ENCODE data around the gene CEP72.

DNA sequence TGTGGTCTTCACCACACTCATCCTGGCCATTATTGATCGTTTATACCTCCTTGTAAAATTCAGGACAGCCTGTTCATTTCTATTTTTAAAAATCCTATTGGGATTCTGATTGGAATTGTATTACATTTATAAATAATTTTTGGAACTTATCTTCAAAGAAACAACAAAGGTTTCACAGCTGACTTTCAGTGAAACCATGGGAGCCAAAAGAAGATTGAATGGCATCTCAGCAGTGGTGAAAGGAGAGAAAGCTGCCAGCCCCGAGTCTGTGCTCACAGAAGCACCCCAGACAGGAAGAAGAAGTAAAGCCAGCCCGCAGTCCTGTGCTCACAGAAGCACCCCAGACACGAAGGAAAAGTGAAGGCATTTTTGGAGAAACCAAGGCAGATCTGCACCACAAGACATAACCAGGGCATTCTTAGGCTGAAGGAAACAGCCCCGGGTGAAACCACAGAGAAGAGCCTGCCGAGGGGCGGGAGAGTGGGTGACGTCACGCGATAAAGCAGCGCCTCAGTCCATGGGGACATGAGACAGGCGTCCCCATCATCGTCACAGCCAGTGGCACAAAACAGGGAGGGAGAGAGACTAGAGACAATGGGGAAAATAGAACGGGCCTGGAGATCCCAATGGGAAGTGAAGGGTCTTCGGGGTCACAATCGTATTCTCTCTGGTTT is 45.4 kb upstream of the CEP72 start:
- TF ChIP-seq, protein P1, sequence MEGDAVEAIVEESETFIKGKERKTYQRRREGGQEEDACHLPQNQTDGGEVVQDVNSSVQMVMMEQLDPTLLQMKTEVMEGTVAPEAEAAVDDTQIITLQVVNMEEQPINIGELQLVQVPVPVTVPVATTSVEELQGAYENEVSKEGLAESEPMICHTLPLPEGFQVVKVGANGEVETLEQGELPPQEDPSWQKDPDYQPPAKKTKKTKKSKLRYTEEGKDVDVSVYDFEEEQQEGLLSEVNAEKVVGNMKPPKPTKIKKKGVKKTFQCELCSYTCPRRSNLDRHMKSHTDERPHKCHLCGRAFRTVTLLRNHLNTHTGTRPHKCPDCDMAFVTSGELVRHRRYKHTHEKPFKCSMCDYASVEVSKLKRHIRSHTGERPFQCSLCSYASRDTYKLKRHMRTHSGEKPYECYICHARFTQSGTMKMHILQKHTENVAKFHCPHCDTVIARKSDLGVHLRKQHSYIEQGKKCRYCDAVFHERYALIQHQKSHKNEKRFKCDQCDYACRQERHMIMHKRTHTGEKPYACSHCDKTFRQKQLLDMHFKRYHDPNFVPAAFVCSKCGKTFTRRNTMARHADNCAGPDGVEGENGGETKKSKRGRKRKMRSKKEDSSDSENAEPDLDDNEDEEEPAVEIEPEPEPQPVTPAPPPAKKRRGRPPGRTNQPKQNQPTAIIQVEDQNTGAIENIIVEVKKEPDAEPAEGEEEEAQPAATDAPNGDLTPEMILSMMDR (optimal IDR thresholded peaks at IDR 0.05 in 1 of 3, IDR thresholded peaks at IDR 0.05 in 1 of 3, conservative IDR thresholded peaks at IDR 0.05 in 1 of 3; ENCODE audit: extremely low read depth in 1 of 3, insufficient read depth in 2 of 3, low read length in 3 of 3): no peak
- TF ChIP-seq EZH2 (IDR thresholded peaks at IDR 0.05; ENCODE audit: low read length): no peak

Data from keratinocyte (primary cell).